GM18517 (cell line): ENCODE measurements around the gene RPL10L.

ENCODE experiments used
- ATAC-seq: cut with Tn5 transposase; IDR thresholded peaks from one replicate; pipeline ENCODE4 v1.9.1; 2021; ENCODE audit warnings: mild to moderate bottlenecking, moderate library complexity; ENCODE audit not compliant: unreplicated experiment

The RPL10L gene

DNA sequence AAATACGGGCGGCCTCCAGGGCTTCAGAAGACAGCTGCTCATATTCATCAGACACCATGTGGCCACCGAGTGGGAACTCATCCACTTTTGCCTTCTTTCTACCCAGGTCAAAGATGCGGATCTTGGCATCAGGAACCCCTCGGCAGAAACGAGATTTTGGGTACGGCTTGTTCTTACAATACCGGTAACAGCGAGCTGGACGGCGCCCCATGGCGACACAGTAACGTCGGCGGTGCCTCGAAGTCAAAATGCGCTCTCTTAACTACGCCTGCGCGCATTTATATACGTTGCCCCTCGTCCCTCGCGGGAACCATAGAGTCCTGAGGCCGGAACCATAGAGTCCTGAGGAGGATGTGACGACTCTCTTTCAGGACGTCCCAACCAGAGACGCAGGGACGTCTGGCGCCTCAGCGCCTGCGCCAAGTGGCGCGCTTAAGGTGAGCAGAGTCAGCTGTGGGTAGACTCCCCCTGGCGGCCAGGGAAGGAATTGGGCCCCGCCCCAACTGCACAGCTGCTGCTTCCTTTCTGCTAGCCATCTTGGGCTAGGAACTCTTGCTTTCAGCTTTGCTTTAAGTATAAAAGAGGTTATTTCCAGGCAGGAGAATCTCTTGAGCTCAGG is at the start of gene RPL10L:
Gene RPL10L, minus strand, starts transcription at position 256 of the 619 bp plus-strand sequence. Its CDS starts 45 bp downstream, at position 211.
- no peak for ATAC-seq

DNA sequence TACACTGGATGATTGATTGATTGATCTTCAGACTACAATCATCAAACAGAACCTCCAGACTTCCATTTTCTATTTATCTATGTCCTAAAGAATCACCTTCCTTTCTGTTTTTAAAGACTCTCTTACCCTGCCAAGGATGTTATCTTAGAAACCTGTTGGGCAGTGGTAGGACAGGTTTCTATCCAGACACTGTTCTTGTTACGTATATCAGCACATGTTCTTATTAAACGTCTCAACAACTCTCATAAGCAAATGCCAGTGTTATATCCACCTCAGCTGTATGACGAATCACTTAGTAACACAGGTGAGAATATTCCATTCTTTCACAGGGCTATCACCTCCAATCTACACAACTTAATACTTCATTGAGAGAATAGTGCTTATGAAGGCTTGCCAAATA is 40.2 kb upstream of the RPL10L start:
- no peak for ATAC-seq

DNA sequence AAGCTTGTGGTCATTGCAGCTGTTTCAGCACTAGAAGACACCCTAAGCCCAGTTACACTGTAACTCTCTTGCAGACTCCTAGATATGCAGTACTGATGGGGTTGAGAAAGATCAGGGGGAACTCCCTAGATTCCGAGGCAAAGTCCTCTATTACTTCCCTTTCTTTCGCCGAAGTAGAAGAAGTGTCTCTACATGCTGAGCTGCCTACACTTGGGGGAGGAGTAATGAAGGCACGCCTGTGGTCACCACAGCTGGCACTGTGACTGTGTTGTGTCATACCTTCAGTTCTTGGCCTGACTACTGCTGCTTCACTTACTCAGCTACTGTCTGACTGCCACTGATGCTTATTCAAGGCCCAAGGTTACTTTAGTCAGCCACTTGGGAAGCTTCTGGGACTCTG is 35.1 kb upstream of the RPL10L start:
- ATAC-seq: no peak

DNA sequence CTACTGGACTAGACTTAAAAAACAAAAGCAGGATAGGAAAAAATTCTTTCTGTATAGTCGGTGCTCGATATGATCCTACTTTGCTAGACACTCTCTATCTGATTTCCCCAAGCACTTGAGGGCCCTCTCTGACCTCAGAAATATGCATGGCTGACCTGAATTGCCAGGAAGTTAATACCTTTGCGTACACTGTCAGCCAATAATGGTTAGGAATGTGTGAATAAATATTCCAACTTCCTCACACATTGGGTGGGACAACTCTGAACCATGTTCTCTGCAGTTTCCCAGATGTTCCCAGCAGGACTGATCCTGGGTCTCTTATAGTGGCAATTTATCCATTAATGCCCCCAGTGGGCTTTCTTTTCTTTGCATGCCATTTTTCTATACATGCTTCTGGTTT is 20.5 kb upstream of the RPL10L start:
- ATAC-seq: no peak

DNA sequence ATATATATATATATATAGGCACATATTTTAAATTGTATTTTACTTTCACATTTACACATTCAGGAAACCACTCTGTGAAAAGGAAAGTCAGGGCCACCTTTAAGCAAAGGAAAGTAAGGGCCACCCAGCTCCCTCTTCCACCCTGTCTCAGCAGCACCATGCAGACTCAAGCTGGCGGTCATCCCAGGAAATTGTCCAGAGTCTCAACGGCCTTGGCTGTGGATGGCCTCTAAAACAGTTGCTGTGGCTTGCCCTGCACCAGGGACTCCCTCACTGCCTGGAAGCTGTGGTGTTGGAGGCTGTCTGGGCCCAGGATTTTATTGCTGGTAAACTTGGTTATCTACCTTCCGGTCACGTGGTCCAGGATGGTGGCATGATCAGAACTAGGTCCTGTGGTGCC is 11.8 kb upstream of the RPL10L start:
- ATAC-seq: no peak

DNA sequence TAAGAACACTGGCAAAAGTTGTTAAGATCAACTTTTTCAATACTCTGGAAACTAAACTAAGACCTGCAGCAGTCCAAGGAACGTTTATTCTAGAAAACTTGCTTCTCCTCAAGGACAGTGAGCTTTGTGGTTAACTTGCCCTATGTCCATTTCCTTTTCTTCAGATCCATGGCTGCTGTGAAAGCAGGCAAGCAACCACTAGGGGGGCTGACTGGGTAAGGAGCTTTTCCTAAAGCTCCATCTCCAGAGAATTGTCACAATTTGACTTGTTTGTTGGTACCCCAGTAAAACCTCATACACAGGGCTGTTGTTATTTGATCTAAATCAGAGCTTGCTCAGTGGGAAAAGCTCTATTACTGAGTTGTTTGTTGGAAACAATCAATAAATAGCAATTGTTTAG is 10.1 kb upstream of the RPL10L start:
- ATAC-seq: no peak

DNA sequence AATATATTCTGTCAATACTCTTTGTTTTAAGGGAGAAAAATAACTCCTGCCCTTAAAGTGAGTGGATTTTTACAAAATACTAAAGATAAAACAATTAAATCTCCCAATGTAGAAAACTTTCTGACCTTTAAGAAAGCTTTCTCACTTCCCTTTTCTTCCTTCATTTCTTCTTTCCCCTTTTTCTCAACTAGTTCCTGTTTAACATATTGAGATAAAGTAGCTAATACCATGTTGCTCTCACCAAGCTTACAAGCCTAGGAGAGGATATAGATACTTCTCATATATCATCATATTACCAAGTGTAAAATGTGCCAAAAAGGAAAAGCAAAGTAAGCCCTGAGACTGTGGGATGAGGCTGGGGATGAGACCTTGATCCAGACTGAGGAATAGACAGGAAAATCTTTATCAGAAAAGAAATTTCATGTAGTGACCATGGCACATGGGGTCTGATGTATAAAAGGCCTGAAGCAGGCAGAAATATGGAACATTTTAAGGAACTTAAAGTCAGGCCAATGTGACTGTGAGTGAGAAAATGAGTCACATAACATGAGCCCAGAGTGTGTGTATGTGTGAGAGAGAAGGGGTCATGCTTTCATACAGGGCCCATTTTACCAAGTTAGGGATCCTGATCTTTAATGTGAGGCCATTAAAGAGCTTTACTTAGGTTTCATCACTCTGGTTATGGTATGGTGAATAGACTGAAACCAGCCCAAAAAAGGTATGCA is 1.6 kb upstream of the RPL10L start:
- no peak for ATAC-seq

DNA sequence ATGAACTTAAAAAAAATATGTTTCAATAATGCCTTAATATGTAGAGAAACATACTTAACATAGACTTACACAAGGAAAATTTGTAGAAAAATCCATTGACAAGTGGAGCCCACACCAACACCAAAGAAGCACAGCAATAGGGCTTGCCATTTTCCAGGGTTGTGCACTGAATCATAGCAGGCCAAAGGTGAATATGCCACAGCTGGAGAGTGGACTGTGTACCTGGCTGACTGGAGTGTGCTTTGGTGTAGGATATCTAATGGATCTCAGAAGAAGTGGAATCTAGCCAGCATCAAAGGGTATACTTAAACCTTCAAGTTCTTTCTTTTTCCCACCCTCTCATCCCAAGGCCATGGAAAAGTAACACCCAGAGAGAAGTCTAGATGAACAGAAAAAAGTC is 4.8 kb downstream of the RPL10L start:
- no peak for ATAC-seq

DNA sequence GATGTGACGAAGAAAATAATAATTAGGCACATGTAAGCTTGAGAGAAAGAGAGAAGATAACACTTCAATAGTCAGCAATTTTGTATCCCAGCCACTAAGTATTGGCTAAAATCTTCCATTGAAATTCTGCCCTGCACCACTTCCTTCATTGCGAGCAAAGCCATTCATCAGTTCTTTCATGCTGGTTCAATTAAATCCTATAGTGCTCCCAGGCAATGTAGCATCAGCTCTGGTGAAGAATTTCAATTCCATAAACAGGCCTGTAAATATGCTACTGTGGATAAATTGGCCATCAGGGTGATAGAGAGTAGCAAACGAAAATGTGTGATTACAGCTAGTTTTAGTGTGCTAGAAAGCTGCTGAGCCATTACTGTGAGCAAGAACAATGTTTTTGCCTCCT is 24.7 kb downstream of the RPL10L start:
- no peak for ATAC-seq
